K562 (cell line): Measurements from ENCODE around the gene SERPIND1.

Experiments used
- CBX3 ChIP-seq, 2 experiments: IDR thresholded peaks; 1 replicate in 1 of 2; 2 replicates in 1 of 2; pipeline ENCODE4 v1.6.1; 2012; ENCODE audit warnings: inconsistent platforms in 2 of 2, low read length in 2 of 2, borderline replicate concordance in 1 of 2, control low read depth in 1 of 2
- IRF1 ChIP-seq: sonication (generic); formaldehyde crosslinking; IDR thresholded peaks from 2 replicates; pipeline ENCODE4 v1.8.0; 2022; ENCODE audit warnings: missing genetic modification reagents, mild to moderate bottlenecking, borderline replicate concordance
- JUND ChIP-seq, 2 experiments: IDR thresholded peaks; 2 replicates in 1 of 2; 3 replicates in 1 of 2; pipeline ENCODE4 v1.6.1; 2011; ENCODE audit warnings: borderline replicate concordance in 2 of 2, low read depth in 2 of 2, low read length in 2 of 2, improper control_type of control experiment in 1 of 2, missing biosample characterization in 1 of 2, missing genetic modification characterization in 1 of 2, missing genetic modification reagents in 1 of 2
- POLR2A ChIP-seq: fragments of 450-650 bp; conservative IDR thresholded peaks from 2 replicates; pipeline ENCODE4 v1.6.1; 2016
- SIX5 ChIP-seq, 2 experiments: IDR thresholded peaks; 2 replicates each; pipeline ENCODE4 v1.6.1; 2011; ENCODE audit warnings: low read length in 2 of 2, borderline replicate concordance in 1 of 2, low read depth in 1 of 2, mild to moderate bottlenecking in 1 of 2, moderate library complexity in 1 of 2; ENCODE audit not compliant: insufficient read depth in 1 of 2
- SMARCE1 ChIP-seq: fragments of 450-650 bp; IDR thresholded peaks from 2 replicates; pipeline ENCODE4 v1.7.1; 2016; ENCODE audit warnings: mild to moderate bottlenecking
- STAT5B ChIP-seq: fragments of 250-450 bp; sonication (Bioruptor Pico); IDR thresholded peaks from 2 replicates; pipeline ENCODE4 v1.8.0; 2021; ENCODE audit warnings: mild to moderate bottlenecking, inconsistent platforms
- USF2 ChIP-seq: sonication (generic); formaldehyde crosslinking; IDR thresholded peaks from 2 replicates; pipeline ENCODE4 v1.5.0; 2020; ENCODE audit warnings: missing genetic modification reagents
- ZBTB26 ChIP-seq: fragments of 450-650 bp; formaldehyde crosslinking; IDR thresholded peaks from 2 replicates; pipeline ENCODE4 v1.4.0; 2022; ENCODE audit warnings: missing genetic modification characterization
- ZNF140 ChIP-seq: fragments of 250-450 bp; sonication (Bioruptor Pico); IDR thresholded peaks from 2 replicates; pipeline ENCODE4 v1.8.0; 2021; ENCODE audit warnings: moderate library complexity, mild to moderate bottlenecking, inconsistent platforms
- ZNF507 ChIP-seq: conservative IDR thresholded peaks from 2 replicates; pipeline ENCODE4 v1.6.1; 2017; ENCODE audit warnings: missing genetic modification characterization, missing compliant biosample characterization
- ZNF707 ChIP-seq: fragments of 250-450 bp; sonication (Bioruptor Pico); conservative IDR thresholded peaks from 2 replicates; pipeline ENCODE4 v1.8.0; 2022; ENCODE audit warnings: inconsistent platforms, mild to moderate bottlenecking, moderate library complexity
- TF ChIP-seq, protein P1 (sequence below), 2 experiments: fragments of 450-650 bp in 1 of 2; sonication (generic) in 1 of 2; formaldehyde crosslinking in 1 of 2; IDR thresholded peaks; 2 replicates each; pipeline versions ENCODE4 v1.7.1 to v1.9.0; 2016 to 2022; ENCODE audit warnings: inconsistent platforms in 1 of 2, mild to moderate bottlenecking in 1 of 2, missing genetic modification reagents in 1 of 2
- TF ChIP-seq, protein P2 (sequence below): IDR thresholded peaks from 2 replicates; pipeline ENCODE4 v1.6.1; 2016; ENCODE audit warnings: missing genetic modification characterization, missing compliant biosample characterization

GRCh38 chr22:20808844-20809243 lies 34.9 kb downstream of the SERPIND1 start:
- TF ChIP-seq ZNF140 (CRISPR knock-in tag) (no peak), POLR2A (no peak), ZNF707 (CRISPR knock-in tag) (no peak), USF2 (CRISPR knock-in tag) (no peak), CBX3 (IDR thresholded peaks at IDR 0.05; ENCODE audit: borderline replicate concordance in 1 of 2, low read length in 2 of 2) (no peak), JUND (IDR thresholded peaks at IDR 0.05; ENCODE audit: borderline replicate concordance, low read depth, low read length) (no peak), JUND (tag; IDR thresholded peaks at IDR 0.05; ENCODE audit: borderline replicate concordance, low read depth, low read length) (no peak), ZBTB26 (CRISPR knock-in tag) (no peak), SMARCE1 (no peak), IRF1 (CRISPR knock-in tag) (no peak), STAT5B (CRISPR knock-in tag) (no peak), ZNF507 (no peak), SIX5 (IDR thresholded peaks at IDR 0.05; ENCODE audit: borderline replicate concordance in 1 of 2, insufficient read depth in 1 of 2, low read depth in 1 of 2, low read length in 2 of 2) (no peak)
- TF ChIP-seq, protein P1, sequence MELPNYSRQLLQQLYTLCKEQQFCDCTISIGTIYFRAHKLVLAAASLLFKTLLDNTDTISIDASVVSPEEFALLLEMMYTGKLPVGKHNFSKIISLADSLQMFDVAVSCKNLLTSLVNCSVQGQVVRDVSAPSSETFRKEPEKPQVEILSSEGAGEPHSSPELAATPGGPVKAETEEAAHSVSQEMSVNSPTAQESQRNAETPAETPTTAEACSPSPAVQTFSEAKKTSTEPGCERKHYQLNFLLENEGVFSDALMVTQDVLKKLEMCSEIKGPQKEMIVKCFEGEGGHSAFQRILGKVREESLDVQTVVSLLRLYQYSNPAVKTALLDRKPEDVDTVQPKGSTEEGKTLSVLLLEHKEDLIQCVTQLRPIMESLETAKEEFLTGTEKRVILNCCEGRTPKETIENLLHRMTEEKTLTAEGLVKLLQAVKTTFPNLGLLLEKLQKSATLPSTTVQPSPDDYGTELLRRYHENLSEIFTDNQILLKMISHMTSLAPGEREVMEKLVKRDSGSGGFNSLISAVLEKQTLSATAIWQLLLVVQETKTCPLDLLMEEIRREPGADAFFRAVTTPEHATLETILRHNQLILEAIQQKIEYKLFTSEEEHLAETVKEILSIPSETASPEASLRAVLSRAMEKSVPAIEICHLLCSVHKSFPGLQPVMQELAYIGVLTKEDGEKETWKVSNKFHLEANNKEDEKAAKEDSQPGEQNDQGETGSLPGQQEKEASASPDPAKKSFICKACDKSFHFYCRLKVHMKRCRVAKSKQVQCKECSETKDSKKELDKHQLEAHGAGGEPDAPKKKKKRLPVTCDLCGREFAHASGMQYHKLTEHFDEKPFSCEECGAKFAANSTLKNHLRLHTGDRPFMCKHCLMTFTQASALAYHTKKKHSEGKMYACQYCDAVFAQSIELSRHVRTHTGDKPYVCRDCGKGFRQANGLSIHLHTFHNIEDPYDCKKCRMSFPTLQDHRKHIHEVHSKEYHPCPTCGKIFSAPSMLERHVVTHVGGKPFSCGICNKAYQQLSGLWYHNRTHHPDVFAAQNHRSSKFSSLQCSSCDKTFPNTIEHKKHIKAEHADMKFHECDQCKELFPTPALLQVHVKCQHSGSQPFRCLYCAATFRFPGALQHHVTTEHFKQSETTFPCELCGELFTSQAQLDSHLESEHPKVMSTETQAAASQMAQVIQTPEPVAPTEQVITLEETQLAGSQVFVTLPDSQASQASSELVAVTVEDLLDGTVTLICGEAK (IDR thresholded peaks at IDR 0.05): no peak
- TF ChIP-seq, protein P1 (CRISPR knock-in tag; IDR thresholded peaks at IDR 0.05): no peak
- TF ChIP-seq, protein P2, sequence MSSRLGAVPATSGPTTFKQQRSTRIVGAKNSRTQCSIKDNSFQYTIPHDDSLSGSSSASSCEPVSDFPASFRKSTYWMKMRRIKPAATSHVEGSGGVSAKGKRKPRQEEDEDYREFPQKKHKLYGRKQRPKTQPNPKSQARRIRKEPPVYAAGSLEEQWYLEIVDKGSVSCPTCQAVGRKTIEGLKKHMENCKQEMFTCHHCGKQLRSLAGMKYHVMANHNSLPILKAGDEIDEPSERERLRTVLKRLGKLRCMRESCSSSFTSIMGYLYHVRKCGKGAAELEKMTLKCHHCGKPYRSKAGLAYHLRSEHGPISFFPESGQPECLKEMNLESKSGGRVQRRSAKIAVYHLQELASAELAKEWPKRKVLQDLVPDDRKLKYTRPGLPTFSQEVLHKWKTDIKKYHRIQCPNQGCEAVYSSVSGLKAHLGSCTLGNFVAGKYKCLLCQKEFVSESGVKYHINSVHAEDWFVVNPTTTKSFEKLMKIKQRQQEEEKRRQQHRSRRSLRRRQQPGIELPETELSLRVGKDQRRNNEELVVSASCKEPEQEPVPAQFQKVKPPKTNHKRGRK (tag): no peak
